ENCODE data around the gene DLG5. TPM values are rescaled to one million over a fixed set of nuclear protein-coding genes. Genes with fewer than 3 reads are reported as not detected.
A peak's percentile ranks its signal among the peaks of the same experiment; 100 is the strongest.

DLG5 gene
- total RNA-seq, 1 experiment from 2014 or later, result 127 TPM

GRCh38 chr10:77892761-77893160 lies 33.8 kb downstream of the DLG5 start:
- Mint-ChIP-seq H3K36me3 (ENCODE audit: insufficient read depth, unreplicated experiment) (peaks cover 78% of the 10 kb centered on the region), H3K27me3 (ENCODE audit: insufficient read depth, unreplicated experiment) (no peaks in the 10 kb centered on the region), H3K27ac (ENCODE audit: low read depth, unreplicated experiment) (no peak overlapping the region), H3K4me3 (ENCODE audit: unreplicated experiment) (no peak overlapping the region), H3K9me3 (ENCODE audit: unreplicated experiment) (no peaks in the 10 kb centered on the region), H3K4me1 (ENCODE audit: insufficient read depth, unreplicated experiment) (peaks cover 73% of the 10 kb centered on the region)
- ChIA-PET CTCF (interaction anchor here (1.1 to 1.2 kb wide), 2 partner anchors 12 to 45 kb away, joined by 3 read pairs; no protein-coding TSS in a partner anchor), POLR2A (interaction anchor here (0.7 to 20.5 kb wide), 6 partner anchors 19 to 50 kb away, joined by 3 to 903 read pairs (median 3); no protein-coding TSS in a partner anchor)
- TF ChIP-seq, protein P1, sequence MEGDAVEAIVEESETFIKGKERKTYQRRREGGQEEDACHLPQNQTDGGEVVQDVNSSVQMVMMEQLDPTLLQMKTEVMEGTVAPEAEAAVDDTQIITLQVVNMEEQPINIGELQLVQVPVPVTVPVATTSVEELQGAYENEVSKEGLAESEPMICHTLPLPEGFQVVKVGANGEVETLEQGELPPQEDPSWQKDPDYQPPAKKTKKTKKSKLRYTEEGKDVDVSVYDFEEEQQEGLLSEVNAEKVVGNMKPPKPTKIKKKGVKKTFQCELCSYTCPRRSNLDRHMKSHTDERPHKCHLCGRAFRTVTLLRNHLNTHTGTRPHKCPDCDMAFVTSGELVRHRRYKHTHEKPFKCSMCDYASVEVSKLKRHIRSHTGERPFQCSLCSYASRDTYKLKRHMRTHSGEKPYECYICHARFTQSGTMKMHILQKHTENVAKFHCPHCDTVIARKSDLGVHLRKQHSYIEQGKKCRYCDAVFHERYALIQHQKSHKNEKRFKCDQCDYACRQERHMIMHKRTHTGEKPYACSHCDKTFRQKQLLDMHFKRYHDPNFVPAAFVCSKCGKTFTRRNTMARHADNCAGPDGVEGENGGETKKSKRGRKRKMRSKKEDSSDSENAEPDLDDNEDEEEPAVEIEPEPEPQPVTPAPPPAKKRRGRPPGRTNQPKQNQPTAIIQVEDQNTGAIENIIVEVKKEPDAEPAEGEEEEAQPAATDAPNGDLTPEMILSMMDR (IDR thresholded peaks at IDR 0.05; ENCODE audit: unreplicated experiment), result no peak
- BruUV-seq (replicated peaks), result no TSS peak
- no peak for DNase-seq (ENCODE audit: unreplicated experiment)
- intact Hi-C loops (cut with micrococcal nuclease), result no loop called here

DNA sequence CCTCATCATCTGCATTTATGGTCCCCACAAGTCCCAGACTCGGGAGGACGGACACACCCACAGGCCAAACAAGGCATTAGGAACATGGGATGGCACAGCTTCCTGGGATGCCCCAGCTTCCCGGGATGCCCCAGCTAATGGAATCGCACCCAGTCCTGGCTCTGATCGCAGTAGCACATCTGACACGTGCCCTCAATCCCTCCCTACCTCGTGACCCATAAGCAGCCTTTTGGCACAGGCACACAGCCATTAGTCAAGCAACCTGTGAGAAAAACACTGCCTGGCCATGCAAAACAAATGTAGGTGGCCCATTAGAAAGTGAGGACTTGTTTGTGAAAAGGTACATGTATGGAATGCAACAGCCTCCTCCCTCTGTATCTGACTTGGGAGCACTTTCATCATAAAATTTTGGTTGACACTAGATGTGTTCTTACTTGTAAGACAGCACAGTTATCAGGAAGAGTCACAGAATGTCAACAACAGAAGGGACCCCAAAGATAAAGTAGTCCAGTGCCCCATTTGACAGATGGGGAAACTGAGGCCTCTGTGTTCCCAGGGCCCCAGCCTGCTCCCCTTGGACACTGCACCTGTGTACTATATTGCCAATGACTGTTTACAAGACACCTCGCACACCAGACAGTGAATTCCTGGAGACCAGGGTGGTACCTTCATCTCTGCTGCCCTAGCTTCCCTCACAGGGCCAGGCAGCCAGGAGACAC lies 34.4 kb downstream of the DLG5 start:
- Mint-ChIP-seq H3K4me3 (ENCODE audit: unreplicated experiment) (peak overlapping the region; percentile 41), H3K36me3 (ENCODE audit: insufficient read depth, unreplicated experiment) (peaks cover 83% of the 10 kb centered on the region), H3K27me3 (ENCODE audit: insufficient read depth, unreplicated experiment) (no peaks in the 10 kb centered on the region), H3K27ac (ENCODE audit: low read depth, unreplicated experiment) (no peak overlapping the region), H3K9me3 (ENCODE audit: unreplicated experiment) (no peaks in the 10 kb centered on the region), H3K4me1 (ENCODE audit: insufficient read depth, unreplicated experiment) (peaks cover 78% of the 10 kb centered on the region)
- DNase-seq (ENCODE audit: unreplicated experiment), result peak; percentile 46
- TF ChIP-seq, protein P1 (IDR thresholded peaks at IDR 0.05; ENCODE audit: unreplicated experiment), result no peak
- CTCF ChIA-PET, result interaction anchor here (1.1 to 2.2 kb wide), 3 partner anchors 12 to 45 kb away, joined by 3 to 14 read pairs (median 5); no protein-coding TSS in a partner anchor
- POLR2A ChIA-PET, result interaction anchor here (0.6 to 20.5 kb wide), 13 partner anchors 7 to 51 kb away, joined by 3 to 903 read pairs (median 3); no protein-coding TSS in a partner anchor
- intact Hi-C loops (cut with micrococcal nuclease), result no loop called here
- BruUV-seq (replicated peaks), result no TSS peak

DNA sequence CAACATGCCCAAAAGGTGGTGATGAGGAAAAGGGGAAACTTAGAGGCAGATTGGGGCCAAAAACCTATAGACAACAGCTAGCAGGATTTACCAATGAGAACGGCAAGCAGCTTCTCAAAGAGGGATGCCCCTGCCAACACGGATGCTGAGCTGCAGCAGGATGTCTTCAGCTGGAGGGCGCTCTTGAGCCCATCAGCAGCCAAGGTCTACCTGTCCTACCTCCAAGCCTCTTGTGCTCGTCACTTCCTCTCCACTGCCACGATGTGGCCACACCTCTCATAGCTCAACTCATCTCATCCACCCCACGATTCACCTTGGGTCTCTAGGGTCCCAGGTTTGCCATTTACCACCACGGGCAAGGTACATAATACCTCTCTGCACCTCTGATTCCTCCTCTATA lies 36.5 kb downstream of the DLG5 start:
- BruUV-seq (replicated peaks), result no TSS peak
- intact Hi-C loops (cut with micrococcal nuclease), result no loop called here
- no peak for DNase-seq (ENCODE audit: unreplicated experiment)
- no peaks in the 10 kb centered on the region for H3K27me3 Mint-ChIP-seq (ENCODE audit: insufficient read depth, unreplicated experiment)
- H3K9me3 Mint-ChIP-seq (ENCODE audit: unreplicated experiment), result no peaks in the 10 kb centered on the region
- H3K27ac Mint-ChIP-seq (ENCODE audit: low read depth, unreplicated experiment), result no peak overlapping the region
- TF ChIP-seq, protein P1 (IDR thresholded peaks at IDR 0.05; ENCODE audit: unreplicated experiment), result no peak
- H3K4me1 Mint-ChIP-seq (ENCODE audit: insufficient read depth, unreplicated experiment), result peaks cover 80% of the 10 kb centered on the region
- CTCF ChIA-PET, result interaction anchor here (0.6 to 2.2 kb wide), 10 partner anchors 9 to 52 kb away, joined by 3 to 8 read pairs (median 6); no protein-coding TSS in a partner anchor
- POLR2A ChIA-PET, result interaction anchor here (0.6 to 20.5 kb wide), 7 partner anchors 9 to 53 kb away, joined by 3 to 903 read pairs (median 4); no protein-coding TSS in a partner anchor
- H3K36me3 Mint-ChIP-seq (ENCODE audit: insufficient read depth, unreplicated experiment), result peaks cover 82% of the 10 kb centered on the region
- peak overlapping the region; percentile 57 for H3K4me3 Mint-ChIP-seq (ENCODE audit: unreplicated experiment)

- intact Hi-C loops (cut with micrococcal nuclease), result no loop called here
- POLR2A ChIA-PET, result interaction anchor here (1.0 to 20.5 kb wide), 8 partner anchors 10 to 85 kb away, joined by 3 to 903 read pairs (median 6); partner anchors contain the start of gene DLG5
- CTCF ChIA-PET, result interaction anchor here (0.6 to 2.0 kb wide), 9 partner anchors 11 to 724 kb away, joined by 3 to 8 read pairs (median 6); no protein-coding TSS in a partner anchor
- Mint-ChIP-seq H3K36me3 (ENCODE audit: insufficient read depth, unreplicated experiment) (peaks cover 79% of the 10 kb centered on the region), H3K9me3 (ENCODE audit: unreplicated experiment) (no peaks in the 10 kb centered on the region), H3K27me3 (ENCODE audit: insufficient read depth, unreplicated experiment) (no peaks in the 10 kb centered on the region), H3K4me1 (ENCODE audit: insufficient read depth, unreplicated experiment) (peaks cover 77% of the 10 kb centered on the region), H3K4me3 (ENCODE audit: unreplicated experiment) (peak overlapping the region; percentile 57), H3K27ac (ENCODE audit: low read depth, unreplicated experiment) (peak overlapping the region; percentile 77)
- DNase-seq (ENCODE audit: unreplicated experiment), result peak; percentile 50
- TF ChIP-seq, protein P1 (IDR thresholded peaks at IDR 0.05; ENCODE audit: unreplicated experiment), result no peak
- no TSS peak for BruUV-seq (replicated peaks)
These were observed 37.2 kb downstream of the DLG5 start for GRCh38 chr10:77889277-77889903.

All from MCF 10A (cell line).